Germinal center (tissue), 1 donor: ENCODE measurements around the gene WSCD2.

Experiments used
- DNase-seq: peaks from one replicate; pipeline ENCODE4 v3.0.0; 2012; ENCODE audit warnings: mixed read lengths, low spot score

The WSCD2 gene

GRCh38 chr12:108128221-108129016 lies 669 bp upstream of the WSCD2 start:
- DNase-seq = no peak

DNA sequence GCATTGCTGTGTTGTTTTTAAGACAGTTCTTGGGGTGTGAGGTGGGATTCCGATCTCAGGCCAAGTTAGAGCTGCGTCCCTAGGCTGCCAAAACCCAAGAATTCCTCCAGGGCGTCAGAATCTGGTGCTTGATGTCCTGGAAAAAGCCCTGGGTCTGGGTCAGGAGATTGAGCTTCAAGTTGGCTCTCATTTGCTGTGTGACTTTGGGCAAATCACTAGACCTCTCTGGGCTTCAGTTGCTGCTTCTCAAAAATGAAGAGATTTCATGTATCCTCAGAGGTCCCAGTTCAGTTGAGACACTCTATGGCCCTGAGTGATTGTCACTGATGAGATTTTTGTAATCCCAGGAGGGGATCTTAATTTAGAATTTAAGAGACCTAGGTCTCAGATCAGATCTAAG lies 1.9 kb downstream of the WSCD2 start:
- no peak for DNase-seq

GRCh38 chr12:108131657-108132126 lies 2.6 kb downstream of the WSCD2 start:
- DNase-seq = no peak

DNA sequence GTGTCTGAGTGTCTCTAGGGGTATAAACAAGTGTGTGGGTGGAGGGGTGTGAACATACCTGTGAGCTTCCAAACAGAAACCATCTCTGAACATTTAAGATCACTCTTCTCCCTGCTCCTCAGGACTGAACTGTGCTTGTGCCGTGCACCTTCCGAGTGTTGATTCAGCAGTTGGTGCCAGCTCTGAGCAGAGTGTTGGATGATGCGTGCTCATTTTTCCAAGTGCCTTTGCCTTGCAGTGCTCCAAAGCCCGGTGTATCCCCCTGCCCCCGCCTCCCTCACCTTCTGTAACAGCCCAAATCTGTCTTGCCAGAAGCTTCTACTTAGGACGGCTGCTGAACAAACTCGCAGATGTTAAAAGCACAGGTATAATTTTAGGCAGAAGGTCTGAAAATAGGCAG lies 4.4 kb downstream of the WSCD2 start:
- no peak for DNase-seq

DNA sequence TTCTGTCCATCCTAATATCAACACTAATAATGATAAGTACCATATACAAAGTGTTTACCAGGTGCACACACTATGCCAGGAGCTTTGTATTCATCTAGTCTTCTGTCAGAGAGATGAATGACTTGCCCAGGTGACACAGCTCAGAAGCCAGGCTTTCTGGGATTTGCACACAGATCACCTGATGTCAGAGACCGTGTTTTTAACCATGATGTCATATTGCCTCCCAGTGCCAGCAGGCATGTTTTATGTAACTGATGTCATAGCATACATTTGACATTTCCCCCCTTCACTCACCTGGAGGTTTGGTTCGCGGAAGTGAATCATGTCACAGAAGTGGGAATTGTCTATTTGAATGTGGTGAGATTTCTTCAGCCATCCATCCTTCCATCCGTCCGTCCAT lies 5.7 kb downstream of the WSCD2 start:
- no peak for DNase-seq

- no peak for DNase-seq
Observed at GRCh38 chr12:108135627-108136026, 6.5 kb downstream of the WSCD2 start.

GRCh38 chr12:108136697-108137096 lies 7.6 kb downstream of the WSCD2 start:
- DNase-seq = no peak

DNA sequence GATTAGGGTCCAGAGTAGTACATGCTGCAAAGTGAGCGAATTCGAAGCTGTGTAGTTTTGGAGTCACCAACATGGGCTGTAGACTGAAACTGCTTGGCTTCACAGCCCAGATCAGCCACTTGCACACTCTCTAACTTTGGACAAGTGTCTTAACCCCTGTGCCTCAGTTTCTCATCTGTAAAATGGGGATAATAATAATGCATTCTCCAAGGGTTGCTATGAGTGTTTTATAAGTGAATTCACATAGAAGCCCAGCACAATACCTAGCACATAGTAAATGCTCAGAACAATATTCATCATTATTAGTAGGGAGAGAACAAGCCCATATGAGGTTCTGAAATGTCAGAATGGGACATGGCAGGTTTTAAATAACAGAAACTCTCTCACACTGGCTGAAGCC lies 10.4 kb downstream of the WSCD2 start:
- DNase-seq = no peak

GRCh38 chr12:108140501-108140900 lies 11.4 kb downstream of the WSCD2 start:
- no peak for DNase-seq

GRCh38 chr12:108141600-108142130 lies 12.6 kb downstream of the WSCD2 start:
- DNase-seq = no peak

DNA sequence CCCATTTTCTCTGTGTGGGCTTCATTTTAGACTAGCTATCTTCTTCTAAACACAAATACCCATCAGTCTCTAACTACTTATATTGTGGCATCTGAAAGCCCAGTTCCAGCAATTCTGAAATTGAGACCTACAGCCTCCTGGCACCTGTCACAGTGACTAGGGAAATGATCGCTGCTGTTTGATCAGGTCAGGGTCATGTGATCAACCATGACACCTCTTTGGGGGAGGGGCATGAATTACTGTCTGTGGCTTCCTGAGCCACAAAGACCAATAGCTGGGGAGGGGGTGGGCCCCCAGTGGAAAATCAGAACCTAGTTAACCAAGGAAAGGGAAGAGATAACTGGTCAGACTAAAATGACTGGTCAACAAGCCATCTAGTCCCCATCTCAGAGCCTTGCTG lies 14.1 kb downstream of the WSCD2 start:
- DNase-seq = no peak

DNA sequence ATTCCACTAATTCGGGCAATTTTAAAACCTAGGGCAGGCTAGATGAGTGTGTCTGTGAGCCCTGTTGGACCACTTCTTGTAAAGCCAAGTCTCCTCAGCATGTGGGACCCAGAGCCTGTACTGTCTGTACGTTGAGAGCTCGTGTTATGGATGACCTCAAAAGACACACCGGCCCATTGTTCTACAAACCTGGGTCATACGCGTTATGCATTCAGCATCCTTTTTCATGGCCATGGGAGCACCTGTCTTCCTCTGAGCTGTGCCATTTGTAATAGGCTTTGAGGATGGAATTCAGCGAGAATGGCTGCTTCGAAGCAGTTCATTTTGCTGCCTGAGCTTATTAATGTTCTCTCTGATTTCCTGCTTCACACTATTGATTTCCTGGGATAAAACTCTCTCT lies 15.0 kb downstream of the WSCD2 start:
- DNase-seq = no peak

GRCh38 chr12:108145011-108145410 lies 15.9 kb downstream of the WSCD2 start:
- no peak for DNase-seq

GRCh38 chr12:108146035-108146893 lies 17.2 kb downstream of the WSCD2 start:
- no peak for DNase-seq

GRCh38 chr12:108147279-108147678 lies 18.2 kb downstream of the WSCD2 start:
- DNase-seq = no peak

DNA sequence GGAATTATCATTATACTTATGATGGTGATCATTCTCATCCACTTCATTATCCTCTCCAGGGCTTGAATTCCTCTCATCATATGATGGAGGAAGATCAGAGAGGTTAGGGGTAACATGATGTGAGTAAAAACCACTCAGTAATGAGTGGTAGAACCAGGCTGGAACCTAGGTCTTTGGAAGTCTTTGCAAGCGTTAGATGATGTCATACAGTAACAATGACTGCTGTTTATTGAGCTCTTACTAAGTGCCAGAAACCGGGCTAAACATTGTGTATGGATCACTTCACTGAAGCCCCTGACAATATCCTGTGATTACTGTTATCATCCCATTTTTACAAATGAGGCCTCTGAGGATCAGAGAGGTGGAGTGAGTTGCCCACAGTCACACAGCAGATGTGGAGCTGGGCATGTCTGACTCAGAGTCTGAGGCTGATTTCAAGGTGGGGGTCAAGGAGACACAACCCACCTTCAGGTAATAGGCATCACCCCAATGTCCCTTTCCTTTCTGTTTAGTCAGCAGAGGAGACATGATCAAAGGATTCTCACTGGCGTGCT lies 19.5 kb downstream of the WSCD2 start:
- no peak for DNase-seq

- DNase-seq = no peak
Observed at GRCh38 chr12:108150436-108150835, 21.3 kb downstream of the WSCD2 start.

- DNase-seq = no peak
Observed at GRCh38 chr12:108151533-108152169, 22.6 kb downstream of the WSCD2 start.

DNA sequence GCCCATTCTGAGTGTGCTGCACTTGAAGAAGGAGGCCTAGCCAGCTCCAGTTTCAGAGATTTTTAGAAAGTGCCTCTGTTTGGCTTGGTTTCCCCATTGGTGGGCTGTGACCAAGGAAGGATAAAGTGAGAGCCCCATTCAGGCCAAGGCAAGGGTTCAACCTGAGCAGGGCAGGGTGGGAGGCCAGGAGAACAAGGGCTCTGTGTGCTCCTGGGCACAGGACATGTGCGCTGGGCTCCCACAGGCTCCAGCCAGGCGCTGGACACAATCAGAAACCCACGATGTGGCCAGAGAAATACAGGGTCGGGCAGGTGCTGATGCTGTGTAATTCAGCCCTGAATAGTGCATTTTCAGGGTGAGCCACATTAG lies 23.1 kb downstream of the WSCD2 start:
- no peak for DNase-seq

DNA sequence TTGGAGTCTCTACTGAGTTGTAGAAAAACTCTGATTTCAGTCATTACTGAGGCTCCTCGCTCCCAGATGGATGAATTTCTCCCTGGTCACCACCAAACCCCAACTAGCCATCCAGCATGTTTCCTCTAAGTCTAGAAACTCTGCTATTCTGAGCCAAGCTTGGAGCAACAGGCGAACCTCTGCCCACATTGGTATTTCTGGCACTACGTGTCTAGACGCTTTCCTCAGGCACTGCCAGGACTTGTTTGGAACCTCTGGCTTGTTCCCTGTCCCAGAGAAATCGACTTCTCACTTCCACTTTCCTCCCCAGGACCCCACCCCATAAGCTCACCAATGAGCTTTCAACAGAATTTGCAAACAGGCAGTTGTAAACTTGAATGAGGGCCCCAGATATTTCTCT lies 27.6 kb downstream of the WSCD2 start:
- DNase-seq = no peak

GRCh38 chr12:108157870-108158459 lies 28.9 kb downstream of the WSCD2 start:
- no peak for DNase-seq

DNA sequence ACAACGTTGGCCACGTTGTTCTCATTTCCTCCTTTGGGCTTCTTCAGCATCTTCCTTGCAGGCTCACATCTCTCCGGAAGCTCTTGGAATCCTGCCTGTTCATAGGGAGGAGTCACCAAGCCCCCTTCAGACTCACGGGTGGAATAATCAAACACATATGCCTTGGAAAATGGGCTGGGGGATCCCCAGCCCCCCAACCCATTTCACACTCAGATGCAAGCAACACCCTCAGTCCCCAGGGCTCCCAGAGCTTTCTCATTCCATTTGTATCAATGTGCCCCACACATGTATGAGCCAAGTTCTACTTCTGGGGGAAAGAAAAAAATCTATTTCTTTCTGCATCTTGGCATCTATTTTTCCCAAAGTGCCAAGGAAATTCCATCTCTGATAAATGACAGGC lies 33.1 kb downstream of the WSCD2 start:
- DNase-seq = no peak
